Liver (tissue), 9 donors: ENCODE results near the gene FER. TPM values are rescaled to one million over a fixed set of nuclear protein-coding genes. Genes with fewer than 3 reads are reported as not detected.

Source experiments
- DNase-seq: peaks from one replicate; pipeline ENCODE4 v3.0.0-alpha.2; 2017; ENCODE audit warnings: low spot score
- H3K27ac ChIP-seq, 2 donors: one replicate each; pipeline ENCODE4 v1.7.0; 2013; ENCODE audit warnings: inconsistent platforms in 2 of 2, low read length in 2 of 2, control low read depth in 1 of 2, low read depth in 1 of 2, mild to moderate bottlenecking in 1 of 2
- H3K27me3 ChIP-seq, 4 donors: one replicate each; pipeline versions ENCODE4 v1.6.1 to v1.7.0; 2013; ENCODE audit warnings: low read length in 3 of 4, inconsistent platforms in 1 of 4, mild to moderate bottlenecking in 1 of 4, moderate library complexity in 1 of 4; ENCODE audit not compliant: control insufficient read depth in 4 of 4, insufficient read depth in 4 of 4
- H3K36me3 ChIP-seq, 4 donors: one replicate each; pipeline versions ENCODE4 v1.6.1 to v1.7.0; 2013; ENCODE audit warnings: low read length in 3 of 4, mild to moderate bottlenecking in 3 of 4, low read depth in 1 of 4, moderate library complexity in 1 of 4; ENCODE audit not compliant: control insufficient read depth in 4 of 4, insufficient read depth in 3 of 4
- H3K4me1 ChIP-seq, 4 donors: one replicate each; pipeline versions ENCODE4 v1.6.1 to v1.7.0; 2013; ENCODE audit warnings: low read length in 3 of 4, mild to moderate bottlenecking in 3 of 4, moderate library complexity in 1 of 4; ENCODE audit not compliant: control insufficient read depth in 4 of 4, insufficient read depth in 4 of 4
- H3K4me3 ChIP-seq, 3 donors: one replicate each; pipeline versions ENCODE4 v1.6.1 to v1.7.0; 2013; ENCODE audit warnings: low read length in 3 of 3, control low read depth in 1 of 3, low read depth in 1 of 3, mild to moderate bottlenecking in 1 of 3
- H3K9ac ChIP-seq, 2 donors: one replicate each; pipeline ENCODE4 v1.7.0; 2013; ENCODE audit warnings: low read length in 2 of 2, mild to moderate bottlenecking in 2 of 2, moderate library complexity in 2 of 2, control low read depth in 1 of 2, low read depth in 1 of 2
- H3K9me3 ChIP-seq, 4 donors: one replicate each; pipeline versions ENCODE4 v1.6.1 to v1.7.0; 2013; ENCODE audit warnings: low read length in 3 of 4; ENCODE audit not compliant: control insufficient read depth in 4 of 4
- EGR1 ChIP-seq, 2 donors: IDR thresholded peaks; 2 replicates each; pipeline ENCODE4 v1.6.1; 2016 to 2018; ENCODE audit warnings: antibody characterized with exemption in 2 of 2, low read depth in 2 of 2
- FOXA2 ChIP-seq: IDR thresholded peaks from 2 replicates; pipeline ENCODE4 v1.6.1; 2016; ENCODE audit warnings: antibody characterized with exemption
- GABPA ChIP-seq, 2 donors: IDR thresholded peaks in 1 of 2; conservative IDR thresholded peaks in 1 of 2; 2 replicates each; pipeline ENCODE4 v1.6.1; 2016; ENCODE audit warnings: antibody characterized with exemption in 2 of 2, mild to moderate bottlenecking in 1 of 2, moderate library complexity in 1 of 2
- HNF4A ChIP-seq, 2 donors: conservative IDR thresholded peaks; 2 replicates each; pipeline ENCODE4 v1.6.1; 2016; ENCODE audit warnings: antibody characterized with exemption in 2 of 2, mild to moderate bottlenecking in 2 of 2
- HNF4G ChIP-seq: IDR thresholded peaks from 2 replicates; pipeline ENCODE4 v1.6.1; 2016; ENCODE audit warnings: antibody characterized with exemption
- MAX ChIP-seq: IDR thresholded peaks from 2 replicates; pipeline ENCODE4 v1.6.1; 2016; ENCODE audit warnings: antibody characterized with exemption
- NR2F2 ChIP-seq: IDR thresholded peaks from 2 replicates; pipeline ENCODE4 v1.6.1; 2016; ENCODE audit warnings: antibody characterized with exemption
- RXRA ChIP-seq, 2 donors: IDR thresholded peaks; 2 replicates each; pipeline ENCODE4 v1.6.1; 2017 to 2018; ENCODE audit warnings: antibody characterized with exemption in 2 of 2, mild to moderate bottlenecking in 1 of 2
- SP1 ChIP-seq: IDR thresholded peaks from 2 replicates; pipeline ENCODE4 v1.6.1; 2018; ENCODE audit warnings: antibody characterized with exemption, mild to moderate bottlenecking
- YY1 ChIP-seq: IDR thresholded peaks from 2 replicates; pipeline ENCODE4 v1.6.1; 2016; ENCODE audit warnings: antibody characterized with exemption, mild to moderate bottlenecking
- ZBTB33 ChIP-seq: IDR thresholded peaks from 2 replicates; pipeline ENCODE4 v1.6.1; 2016; ENCODE audit warnings: antibody characterized with exemption
- WGBS: extraction: QIAGEN DNeasy Blood & Tissue Kit; methylation state at CpG from one replicate; pipeline ENCODE4 v1.1.7; 2013; 5-methylcytosine and 5-hydroxymethylcytosine counted together
- polyA plus RNA-seq, 2 donors: library from polyadenylated mRNA; stranded (reverse) in 1 of 2; unstranded in 1 of 2; fragments of 200-250 nt in 1 of 2; fragments of >200 nt in 1 of 2; fragmentation: Nextera tagmentation in 1 of 2; extraction: Ambion mirVana in 1 of 2; gene quantifications; one replicate each; pipeline versions ENCODE4 v1.2.1 to v1.2.3, GENCODE V29; 2013 to 2015
- total RNA-seq, 2 donors: library from RNA; depleted of rRNA; stranded (reverse); fragments of >200 nt; gene quantifications; one replicate each; pipeline ENCODE4 v1.2.3, GENCODE V29; 2014
- TF ChIP-seq, protein P1 (sequence below): IDR thresholded peaks from 2 replicates; pipeline ENCODE4 v1.6.1; 2016; ENCODE audit warnings: antibody characterized with exemption
- TF ChIP-seq, protein P2 (sequence below): fragments of 150-350 bp; IDR thresholded peaks from 2 replicates; pipeline ENCODE4 v1.5.1; 2017; ENCODE audit warnings: improper control_type of control experiment, low read depth, low read length; ENCODE audit not compliant: missing input control
- TF ChIP-seq, protein P3 (sequence below): IDR thresholded peaks from 2 replicates; pipeline ENCODE4 v1.6.1; 2016; ENCODE audit warnings: antibody characterized with exemption, mild to moderate bottlenecking
- donor health status: healthy.
- donor health status: healthy.
- donor health status: healthy.
- donor health status: healthy.
- donor health status: healthy.

The FER gene
- total and polyA plus RNA-seq, 4 donors = 0.83 to 9.8 (median 5.9) TPM

GRCh38 chr5:109196087-109196822, 448.6 kb downstream of the FER start (continued):
- TF ChIP-seq RXRA (IDR thresholded peaks at IDR 0.05) (no peak), FOXA2 (no peak), HNF4G (no peak)

- Histone ChIP-seq H3K27ac (no peak overlapping the region), H3K4me3 (no peak overlapping the region), H3K4me1 (no peaks in the 10 kb centered on the region), H3K9ac (no peak overlapping the region), H3K36me3 (no peaks in the 10 kb centered on the region), H3K9me3 (no peaks in the 10 kb centered on the region), H3K27me3 (no peaks in the 10 kb centered on the region)
- DNase-seq = no peak
- no peak for TF ChIP-seq EGR1 (IDR thresholded peaks at IDR 0.05; ENCODE audit: low read depth in 2 of 2)
- TF ChIP-seq, protein P1, sequence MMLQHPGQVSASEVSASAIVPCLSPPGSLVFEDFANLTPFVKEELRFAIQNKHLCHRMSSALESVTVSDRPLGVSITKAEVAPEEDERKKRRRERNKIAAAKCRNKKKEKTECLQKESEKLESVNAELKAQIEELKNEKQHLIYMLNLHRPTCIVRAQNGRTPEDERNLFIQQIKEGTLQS = no peak
- TF ChIP-seq, protein P2, sequence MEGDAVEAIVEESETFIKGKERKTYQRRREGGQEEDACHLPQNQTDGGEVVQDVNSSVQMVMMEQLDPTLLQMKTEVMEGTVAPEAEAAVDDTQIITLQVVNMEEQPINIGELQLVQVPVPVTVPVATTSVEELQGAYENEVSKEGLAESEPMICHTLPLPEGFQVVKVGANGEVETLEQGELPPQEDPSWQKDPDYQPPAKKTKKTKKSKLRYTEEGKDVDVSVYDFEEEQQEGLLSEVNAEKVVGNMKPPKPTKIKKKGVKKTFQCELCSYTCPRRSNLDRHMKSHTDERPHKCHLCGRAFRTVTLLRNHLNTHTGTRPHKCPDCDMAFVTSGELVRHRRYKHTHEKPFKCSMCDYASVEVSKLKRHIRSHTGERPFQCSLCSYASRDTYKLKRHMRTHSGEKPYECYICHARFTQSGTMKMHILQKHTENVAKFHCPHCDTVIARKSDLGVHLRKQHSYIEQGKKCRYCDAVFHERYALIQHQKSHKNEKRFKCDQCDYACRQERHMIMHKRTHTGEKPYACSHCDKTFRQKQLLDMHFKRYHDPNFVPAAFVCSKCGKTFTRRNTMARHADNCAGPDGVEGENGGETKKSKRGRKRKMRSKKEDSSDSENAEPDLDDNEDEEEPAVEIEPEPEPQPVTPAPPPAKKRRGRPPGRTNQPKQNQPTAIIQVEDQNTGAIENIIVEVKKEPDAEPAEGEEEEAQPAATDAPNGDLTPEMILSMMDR = no peak
- TF ChIP-seq YY1 = no peak
- 93% methylated on average over 2 of the region's 2 CpGs for WGBS
These were observed 449.1 kb downstream of the FER start for GRCh38 chr5:109196823-109197160.

- 94% methylated on average over 2 of the region's 2 CpGs for WGBS
- H3K9ac ChIP-seq = no peak overlapping the region
- no peaks in the 10 kb centered on the region for H3K4me1 ChIP-seq
- no peaks in the 10 kb centered on the region for H3K9me3 ChIP-seq
- no peak for DNase-seq
- no peak overlapping the region for H3K4me3 ChIP-seq
- TF ChIP-seq RXRA (IDR thresholded peaks at IDR 0.05) (no peak), EGR1 (IDR thresholded peaks at IDR 0.05; ENCODE audit: low read depth in 2 of 2) (no peak), SP1 (no peak), MAX (no peak), YY1 (no peak), ZBTB33 (no peak), HNF4A (conservative IDR thresholded peaks at IDR 0.05) (no peak), FOXA2 (no peak), GABPA (IDR thresholded peaks at IDR 0.05 in 1 of 2, conservative IDR thresholded peaks at IDR 0.05 in 1 of 2) (no peak), NR2F2 (no peak)
- TF ChIP-seq, protein P3, sequence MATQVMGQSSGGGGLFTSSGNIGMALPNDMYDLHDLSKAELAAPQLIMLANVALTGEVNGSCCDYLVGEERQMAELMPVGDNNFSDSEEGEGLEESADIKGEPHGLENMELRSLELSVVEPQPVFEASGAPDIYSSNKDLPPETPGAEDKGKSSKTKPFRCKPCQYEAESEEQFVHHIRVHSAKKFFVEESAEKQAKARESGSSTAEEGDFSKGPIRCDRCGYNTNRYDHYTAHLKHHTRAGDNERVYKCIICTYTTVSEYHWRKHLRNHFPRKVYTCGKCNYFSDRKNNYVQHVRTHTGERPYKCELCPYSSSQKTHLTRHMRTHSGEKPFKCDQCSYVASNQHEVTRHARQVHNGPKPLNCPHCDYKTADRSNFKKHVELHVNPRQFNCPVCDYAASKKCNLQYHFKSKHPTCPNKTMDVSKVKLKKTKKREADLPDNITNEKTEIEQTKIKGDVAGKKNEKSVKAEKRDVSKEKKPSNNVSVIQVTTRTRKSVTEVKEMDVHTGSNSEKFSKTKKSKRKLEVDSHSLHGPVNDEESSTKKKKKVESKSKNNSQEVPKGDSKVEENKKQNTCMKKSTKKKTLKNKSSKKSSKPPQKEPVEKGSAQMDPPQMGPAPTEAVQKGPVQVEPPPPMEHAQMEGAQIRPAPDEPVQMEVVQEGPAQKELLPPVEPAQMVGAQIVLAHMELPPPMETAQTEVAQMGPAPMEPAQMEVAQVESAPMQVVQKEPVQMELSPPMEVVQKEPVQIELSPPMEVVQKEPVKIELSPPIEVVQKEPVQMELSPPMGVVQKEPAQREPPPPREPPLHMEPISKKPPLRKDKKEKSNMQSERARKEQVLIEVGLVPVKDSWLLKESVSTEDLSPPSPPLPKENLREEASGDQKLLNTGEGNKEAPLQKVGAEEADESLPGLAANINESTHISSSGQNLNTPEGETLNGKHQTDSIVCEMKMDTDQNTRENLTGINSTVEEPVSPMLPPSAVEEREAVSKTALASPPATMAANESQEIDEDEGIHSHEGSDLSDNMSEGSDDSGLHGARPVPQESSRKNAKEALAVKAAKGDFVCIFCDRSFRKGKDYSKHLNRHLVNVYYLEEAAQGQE = no peak
- TF ChIP-seq, protein P1 = no peak
- H3K27me3 ChIP-seq = no peaks in the 10 kb centered on the region
- no peaks in the 10 kb centered on the region for H3K36me3 ChIP-seq
- no peak overlapping the region for H3K27ac ChIP-seq
These were observed 451.6 kb downstream of the FER start for GRCh38 chr5:109199289-109199688.
